NT2/D1 (cell line): Measurements from ENCODE around the gene PEAK3.

Experiments
- YY1 ChIP-seq: IDR thresholded peaks from 2 replicates; pipeline ENCODE4 v1.6.1; 2011; ENCODE audit not compliant: insufficient read length, insufficient read depth
- ZNF274 ChIP-seq: IDR thresholded peaks from 2 replicates; pipeline ENCODE4 v1.6.1; 2011; ENCODE audit warnings: mild to moderate bottlenecking, low read depth, low read length

- no peak for TF ChIP-seq YY1
- no peak for TF ChIP-seq ZNF274
Measured at GRCh38 chr19:2270423-2271233, 11.3 kb downstream of the PEAK3 start.
